Jurkat, Clone E6-1 (cell line): ENCODE results near the gene ANO10.
"Not testable (repeated sequence)": the region's sequence is repeated elsewhere in the genome, so short reads cannot be mapped to it uniquely, and the experiment has no call there.

Source experiments
- DNase-seq: peaks from one replicate; pipeline ENCODE4 v3.0.0-alpha.2; 2011; ENCODE audit warnings: low read depth, low spot score
- H3K4me3 ChIP-seq: 2 replicates; pipeline ENCODE4 v1.5.1; 2011; ENCODE audit warnings: mild to moderate bottlenecking, low read length, control low read depth, moderate library complexity

Gene ANO10

DNA sequence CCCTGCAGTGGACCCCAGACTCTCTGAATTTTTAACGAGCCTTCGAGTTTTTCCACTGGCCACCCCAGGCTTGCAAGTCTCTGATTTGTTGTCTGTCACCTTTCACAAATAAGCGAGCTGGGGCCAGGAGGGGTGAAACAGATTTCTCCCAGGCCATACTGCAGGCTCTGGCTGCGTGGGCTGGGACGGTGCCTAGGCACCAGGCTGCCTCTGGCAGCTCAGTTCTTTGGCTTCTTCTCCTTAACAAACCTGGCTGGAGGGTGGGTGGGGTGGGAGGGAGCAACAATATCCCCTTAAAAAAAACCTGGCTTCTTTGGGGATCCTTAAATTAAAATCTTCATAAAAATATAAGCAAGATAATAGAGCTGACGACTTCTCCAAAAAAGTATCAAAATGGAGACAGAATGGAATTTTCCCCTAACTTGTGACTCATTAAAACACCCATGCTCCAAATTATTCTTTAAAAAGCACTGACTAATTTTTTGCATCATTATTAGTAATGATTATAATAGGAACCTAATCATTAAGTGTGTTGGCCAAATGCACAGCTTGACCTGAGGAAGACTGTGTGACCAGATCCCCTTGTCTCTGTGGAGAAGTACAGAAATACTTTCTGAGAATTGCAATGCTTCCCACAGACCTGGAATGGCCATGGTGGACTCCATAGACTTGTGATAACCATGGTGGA lies 251.4 kb downstream of the ANO10 start:
- no peak overlapping the region for H3K4me3 ChIP-seq
- no peak for DNase-seq

DNA sequence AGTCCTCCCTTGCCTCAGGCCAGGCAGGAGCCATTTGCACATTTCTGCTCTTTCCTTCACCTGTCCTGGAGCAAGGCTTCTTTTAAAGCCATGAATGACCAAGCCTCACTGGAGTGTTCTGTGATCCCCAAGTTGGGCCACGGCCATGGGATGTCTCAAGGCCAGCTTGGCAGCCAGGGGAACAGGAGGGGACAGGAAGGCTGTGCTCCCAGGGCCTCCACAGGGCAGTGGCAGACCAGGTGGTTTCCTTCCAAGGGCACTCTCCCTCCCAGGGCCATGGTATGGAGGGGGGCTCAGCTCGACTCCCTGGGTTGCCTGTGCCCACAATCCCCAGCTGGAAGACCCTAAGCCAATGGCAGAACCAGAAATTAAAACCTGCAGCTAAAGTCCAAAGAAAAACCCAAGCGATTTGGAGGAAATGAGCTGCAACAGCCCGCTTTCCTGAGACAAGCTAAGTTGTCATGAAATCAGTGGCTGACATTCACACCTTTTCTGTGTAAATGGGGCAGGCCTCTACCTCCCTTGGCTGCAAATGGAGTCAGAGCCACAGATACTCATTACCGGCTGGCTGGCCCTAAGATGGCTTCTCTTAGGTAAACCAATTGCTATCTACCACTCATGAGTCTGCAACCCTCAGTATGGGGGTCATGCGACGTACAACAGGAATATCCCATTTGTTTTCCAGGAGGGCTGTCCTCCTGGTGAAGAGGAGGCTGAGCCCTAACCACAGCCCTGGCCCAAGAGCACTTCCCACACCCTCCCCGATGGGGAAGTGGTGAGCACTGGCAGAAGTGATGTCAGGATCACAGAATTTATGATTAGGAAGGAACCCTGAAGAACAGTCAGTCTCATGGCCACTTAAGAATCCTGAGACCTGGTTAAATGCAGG lies 252.2 kb downstream of the ANO10 start:
- DNase-seq: no peak
- H3K4me3 ChIP-seq: no peak overlapping the region

DNA sequence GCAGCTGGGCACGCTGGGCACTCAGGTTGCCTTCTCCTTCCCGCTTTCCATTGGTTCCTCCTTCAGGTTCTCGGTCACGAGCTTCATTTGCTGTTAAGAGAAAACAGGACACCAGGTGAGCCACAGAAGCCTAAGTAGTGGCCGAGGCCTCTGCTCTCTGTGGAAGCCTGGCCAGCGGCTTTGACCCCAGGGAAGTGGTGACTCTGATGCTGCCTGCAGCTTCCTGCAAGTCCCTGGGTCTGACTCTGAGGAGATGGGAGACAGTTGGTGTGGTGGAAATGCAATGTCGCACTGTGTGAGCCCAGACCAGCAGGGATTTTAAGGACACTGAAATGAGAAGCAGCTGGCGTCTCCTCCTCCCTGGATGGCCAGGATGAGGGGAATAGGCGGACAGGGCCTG lies 254.9 kb downstream of the ANO10 start:
- no peak for DNase-seq
- H3K4me3 ChIP-seq: no peak overlapping the region

DNA sequence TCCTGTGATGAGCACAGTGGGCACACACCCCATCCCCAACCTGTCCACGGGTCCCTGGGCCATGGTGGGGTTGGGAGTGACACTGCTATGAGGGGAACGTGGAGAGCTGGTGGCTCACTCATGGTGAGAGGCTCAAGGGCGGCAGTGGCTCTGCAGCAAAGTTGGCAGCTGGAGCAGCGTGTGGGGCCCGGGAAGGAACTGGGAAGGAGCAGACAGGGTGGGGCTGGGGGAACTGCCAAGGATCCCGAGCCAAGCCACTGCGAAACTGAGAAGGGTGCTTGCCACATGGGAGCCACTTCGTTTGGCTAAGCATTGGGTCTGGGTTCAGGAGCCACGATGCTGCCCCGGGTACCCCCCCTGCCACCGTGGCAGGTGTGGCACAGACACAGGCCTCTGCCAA lies 255.3 kb downstream of the ANO10 start:
- no peak overlapping the region for H3K4me3 ChIP-seq
- no peak for DNase-seq

DNA sequence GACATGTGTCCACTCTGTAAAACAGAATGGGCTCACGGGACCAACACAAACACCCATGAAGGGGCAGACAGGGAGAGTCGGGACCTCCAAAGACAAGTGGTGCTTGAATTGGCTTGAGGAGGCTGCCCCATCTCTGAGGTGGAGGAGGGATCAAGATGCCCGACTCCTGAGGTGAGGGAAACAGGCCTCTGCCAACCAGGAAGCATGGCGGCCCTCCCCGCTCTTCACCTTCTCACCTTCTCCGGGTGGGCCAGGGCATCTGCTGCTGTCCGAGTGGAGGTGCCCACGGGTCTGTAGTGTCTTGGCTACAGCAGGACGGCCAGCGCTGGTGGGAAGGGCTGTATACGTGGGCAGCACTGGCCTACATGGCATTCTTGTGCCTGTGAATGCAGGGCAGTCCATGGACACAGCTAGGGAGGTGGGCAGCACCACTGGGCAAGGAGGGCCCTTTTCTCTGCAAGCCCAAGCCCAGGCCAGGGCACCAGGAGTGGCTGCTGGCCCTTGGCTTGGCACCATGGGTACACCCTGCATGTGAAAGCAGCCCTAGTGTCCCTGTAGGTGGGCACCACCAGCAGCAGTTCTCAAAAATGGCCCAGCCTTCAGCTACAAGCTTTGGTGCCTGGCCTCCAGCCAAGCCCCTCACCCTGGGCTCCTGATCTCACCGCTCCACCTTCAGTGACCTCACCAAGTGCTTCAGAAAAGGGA lies 256.1 kb downstream of the ANO10 start:
- DNase-seq: no peak
- no peak overlapping the region for H3K4me3 ChIP-seq

DNA sequence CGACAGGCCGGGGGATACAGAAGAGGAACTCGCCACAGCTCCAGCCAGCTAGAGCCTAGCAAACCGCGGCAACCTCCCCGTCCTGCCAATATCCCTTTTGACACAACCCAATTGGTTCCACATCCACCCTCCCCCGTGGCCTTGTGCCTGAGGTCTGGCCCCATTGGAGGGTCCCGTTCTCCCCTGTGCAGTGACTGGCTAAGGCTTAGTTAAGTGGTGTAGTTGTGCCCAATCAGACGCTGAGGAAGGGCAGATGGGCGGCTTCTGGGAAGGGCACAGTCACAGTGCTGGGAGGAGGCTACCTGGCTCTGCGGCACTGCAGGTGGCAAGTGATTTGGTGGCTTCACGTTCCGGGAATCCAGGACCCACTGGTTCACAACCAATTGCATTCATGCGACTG lies 256.9 kb downstream of the ANO10 start:
- no peak for DNase-seq
- no peak overlapping the region for H3K4me3 ChIP-seq

DNA sequence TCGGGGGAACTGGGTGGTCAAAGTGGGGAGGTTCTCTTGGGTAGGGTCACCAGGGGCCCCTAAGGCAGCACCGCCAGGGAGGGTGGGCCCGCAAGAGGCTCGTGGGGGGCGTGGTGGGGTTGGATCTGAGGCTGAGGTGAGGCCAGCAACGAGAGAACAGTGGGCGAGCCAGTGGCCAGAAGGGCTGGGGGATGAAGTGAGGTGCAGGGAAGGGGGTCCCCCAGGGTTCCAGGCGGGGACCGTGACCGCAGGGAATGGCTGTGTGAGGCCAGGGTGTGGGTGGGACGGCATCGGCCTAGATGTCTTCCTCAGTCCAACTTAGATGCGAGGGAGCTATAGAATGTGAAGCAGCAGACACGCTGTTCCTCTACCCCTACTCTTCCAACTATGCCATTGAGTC lies 257.3 kb downstream of the ANO10 start:
- no peak overlapping the region for H3K4me3 ChIP-seq
- no peak for DNase-seq

DNA sequence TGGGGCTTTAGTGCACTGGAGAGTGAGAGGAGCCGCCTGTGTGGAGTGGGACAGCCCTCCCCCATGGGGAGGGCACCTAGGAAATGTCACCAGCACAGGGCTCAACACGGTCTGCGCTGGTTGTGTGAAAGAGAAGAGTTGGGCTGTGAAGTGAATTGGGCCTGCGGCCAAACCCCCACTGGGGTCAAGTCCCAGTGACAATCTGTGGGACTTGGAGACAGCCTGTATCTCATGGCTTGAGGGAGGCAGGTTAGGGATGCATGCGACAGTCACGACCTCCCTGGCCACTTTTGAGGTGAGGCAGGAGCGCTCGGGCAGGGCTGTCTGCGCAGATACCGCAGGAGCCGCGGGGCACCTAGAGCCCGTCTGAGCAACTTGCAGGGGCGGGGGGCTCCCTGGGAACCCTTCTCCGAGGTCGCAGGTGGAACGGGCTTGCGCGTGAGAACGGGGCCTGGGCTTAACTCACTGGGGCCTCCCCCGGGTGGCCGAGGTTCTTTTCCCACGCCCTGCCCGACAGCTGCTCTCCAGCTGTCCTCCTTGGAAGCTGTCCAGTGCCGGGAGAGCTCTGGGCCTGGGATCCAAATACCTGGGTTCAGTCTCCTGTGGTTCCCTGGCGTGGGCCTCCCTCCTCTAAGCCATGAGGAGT lies 258.1 kb downstream of the ANO10 start:
- no peak for DNase-seq
- no peak overlapping the region for H3K4me3 ChIP-seq

DNA sequence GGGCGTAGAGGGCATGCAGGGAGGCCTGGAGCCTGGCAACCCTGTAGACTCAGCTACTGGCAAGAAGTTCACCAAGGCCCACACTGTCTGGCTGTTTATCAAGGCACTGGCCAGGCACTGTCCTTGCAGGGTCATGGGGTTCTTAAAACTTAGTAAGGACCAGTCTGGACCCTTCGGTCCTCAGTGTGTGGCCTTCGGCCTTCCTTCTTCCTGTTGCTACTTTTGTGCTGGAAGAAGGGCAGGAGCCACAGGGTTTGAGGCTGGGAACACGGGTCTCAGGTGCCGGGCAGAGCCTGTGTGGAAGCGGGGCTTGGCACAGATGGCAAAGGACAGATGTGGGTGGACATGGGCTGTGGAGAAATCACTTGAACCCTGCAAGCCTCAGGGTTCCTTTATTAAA lies 258.9 kb downstream of the ANO10 start:
- no peak for DNase-seq

DNA sequence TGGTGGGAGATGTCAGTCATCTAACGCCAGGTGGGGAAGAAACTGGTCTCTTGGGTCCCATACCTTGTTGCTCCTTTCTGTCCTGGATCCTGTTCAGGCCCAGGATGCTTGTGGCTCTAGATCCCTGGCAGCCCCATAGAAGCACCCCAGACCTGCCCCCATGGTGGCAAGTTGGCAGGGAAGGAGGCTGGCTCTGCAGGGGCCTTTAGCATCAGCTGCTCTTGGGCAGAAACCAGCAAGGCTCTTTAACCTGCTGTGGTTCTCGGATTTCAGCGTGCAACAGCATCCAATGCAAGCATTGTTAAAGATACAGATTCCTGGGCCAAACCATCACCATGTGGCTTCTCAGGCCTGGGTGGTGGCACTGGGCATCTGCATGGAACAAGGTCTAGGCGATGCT lies 259.6 kb downstream of the ANO10 start:
- no peak overlapping the region for H3K4me3 ChIP-seq
- no peak for DNase-seq

More for the DNA sequence above, 258.9 kb downstream of the ANO10 start:
- H3K4me3 ChIP-seq: no peak overlapping the region

DNA sequence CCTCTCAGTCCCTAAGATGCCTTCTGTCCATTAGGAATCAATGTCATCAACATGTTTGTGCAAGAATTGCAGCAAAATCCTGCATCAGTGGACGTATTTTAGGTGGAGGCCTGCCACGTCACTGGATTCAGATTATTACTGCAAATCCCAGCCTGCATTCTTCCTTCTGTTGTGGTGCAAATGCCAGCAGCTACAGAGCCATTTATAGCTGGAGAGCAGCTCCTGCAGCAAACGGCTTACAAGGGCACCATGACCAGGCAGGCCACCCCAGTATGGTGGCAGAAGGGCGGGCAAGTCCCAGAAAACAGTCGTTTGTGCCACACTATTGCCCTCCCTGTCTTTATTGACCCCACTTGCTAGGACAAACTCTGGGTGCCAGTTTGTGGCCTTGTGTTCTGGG lies 260.7 kb downstream of the ANO10 start:
- H3K4me3 ChIP-seq: no peak overlapping the region
- DNase-seq: no peak

DNA sequence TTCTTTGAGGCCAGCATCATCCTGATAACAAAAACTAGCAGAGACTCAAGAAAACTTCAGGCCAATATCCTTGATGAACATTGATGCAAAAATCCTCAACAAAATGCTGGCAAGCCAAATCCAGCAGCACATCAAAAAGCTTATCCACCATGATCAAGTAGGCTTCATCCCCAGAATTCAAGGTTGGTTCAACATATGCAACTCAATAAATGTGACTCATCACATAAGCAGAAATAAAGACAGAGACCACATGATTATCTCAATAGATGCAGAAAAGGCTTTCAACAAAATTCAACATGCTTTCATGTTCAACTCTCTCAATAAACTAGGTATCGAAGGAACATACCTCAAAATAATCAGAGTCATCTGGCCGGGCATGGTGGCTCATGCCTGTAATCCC lies 265.8 kb downstream of the ANO10 start:
- not testable (repeated sequence) for DNase-seq, H3K4me3 ChIP-seq

DNA sequence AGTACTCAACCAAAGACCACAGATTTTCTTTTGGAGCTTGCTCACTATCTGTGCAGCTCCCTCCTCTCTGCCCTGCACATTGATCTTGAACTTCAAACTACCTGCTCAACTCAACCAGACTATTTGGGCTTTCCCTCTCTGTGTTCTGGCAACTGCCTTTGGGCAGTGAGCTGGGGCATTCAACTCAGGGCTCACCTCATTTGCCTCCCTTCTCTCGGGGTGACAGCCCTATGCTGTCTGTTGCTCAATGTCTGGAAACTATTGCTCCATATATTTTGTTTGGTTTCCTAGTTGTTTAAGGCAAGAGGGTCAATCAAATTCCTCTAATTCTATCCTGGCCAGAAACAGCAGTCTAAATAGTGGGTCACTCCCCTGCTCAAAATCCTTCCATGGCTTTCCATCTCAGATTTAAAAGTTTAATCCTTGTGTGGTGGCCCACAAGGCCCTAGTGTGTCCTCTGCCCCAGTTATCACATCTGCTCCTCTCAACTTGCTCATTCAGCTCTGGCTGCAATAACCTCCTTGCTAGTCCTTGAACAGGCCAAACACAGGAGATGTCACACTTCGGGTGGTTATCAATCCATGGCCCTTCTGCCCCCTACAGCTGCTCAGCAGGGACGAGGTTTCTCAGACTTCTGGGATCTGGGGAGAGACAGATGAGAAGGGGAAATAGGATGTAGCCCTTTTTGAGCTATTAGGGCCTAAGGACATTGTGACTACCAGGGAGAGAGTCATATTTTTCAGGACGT lies 267.7 kb downstream of the ANO10 start:
- H3K4me3 ChIP-seq: no peak overlapping the region
- no peak for DNase-seq

DNA sequence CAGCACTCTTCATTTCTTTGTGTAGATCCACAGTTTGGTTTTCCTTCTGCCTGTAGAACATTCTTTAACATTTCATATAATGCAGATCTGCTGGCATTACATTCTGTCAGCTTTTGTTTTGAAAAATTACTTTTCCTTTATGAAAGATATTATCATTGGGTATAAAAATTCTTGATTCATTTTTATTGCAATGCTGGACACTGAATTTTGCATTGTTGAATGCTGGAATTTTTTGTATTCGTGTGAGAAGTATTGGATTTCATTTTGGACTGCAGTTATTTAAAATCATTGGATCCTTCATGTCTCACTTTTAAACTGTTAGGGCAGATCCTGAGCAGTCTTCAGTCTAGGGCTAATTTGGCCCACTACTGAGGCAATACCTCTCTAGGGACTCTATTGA lies 268.4 kb downstream of the ANO10 start:
- no peak overlapping the region for H3K4me3 ChIP-seq
- no peak for DNase-seq

DNA sequence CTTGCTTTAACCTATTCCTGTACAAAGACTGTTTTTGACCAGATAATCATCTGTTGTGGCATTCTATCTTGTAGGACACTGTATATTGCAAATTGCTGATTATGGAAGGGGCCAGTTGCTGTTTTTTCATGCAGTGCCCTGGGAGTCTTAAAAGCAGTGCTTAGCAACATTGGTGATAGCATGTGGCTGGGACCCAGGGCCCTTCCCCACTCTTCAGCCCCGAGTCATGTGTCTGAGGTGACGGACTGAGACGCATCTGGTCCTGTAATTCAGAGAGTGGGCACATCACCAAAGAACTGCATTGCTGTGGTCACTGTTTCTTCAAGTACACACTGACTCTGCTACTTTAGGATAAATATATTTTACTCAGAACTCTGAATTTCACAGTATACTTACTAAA lies 272.1 kb downstream of the ANO10 start:
- no peak overlapping the region for H3K4me3 ChIP-seq
- DNase-seq: no peak

DNA sequence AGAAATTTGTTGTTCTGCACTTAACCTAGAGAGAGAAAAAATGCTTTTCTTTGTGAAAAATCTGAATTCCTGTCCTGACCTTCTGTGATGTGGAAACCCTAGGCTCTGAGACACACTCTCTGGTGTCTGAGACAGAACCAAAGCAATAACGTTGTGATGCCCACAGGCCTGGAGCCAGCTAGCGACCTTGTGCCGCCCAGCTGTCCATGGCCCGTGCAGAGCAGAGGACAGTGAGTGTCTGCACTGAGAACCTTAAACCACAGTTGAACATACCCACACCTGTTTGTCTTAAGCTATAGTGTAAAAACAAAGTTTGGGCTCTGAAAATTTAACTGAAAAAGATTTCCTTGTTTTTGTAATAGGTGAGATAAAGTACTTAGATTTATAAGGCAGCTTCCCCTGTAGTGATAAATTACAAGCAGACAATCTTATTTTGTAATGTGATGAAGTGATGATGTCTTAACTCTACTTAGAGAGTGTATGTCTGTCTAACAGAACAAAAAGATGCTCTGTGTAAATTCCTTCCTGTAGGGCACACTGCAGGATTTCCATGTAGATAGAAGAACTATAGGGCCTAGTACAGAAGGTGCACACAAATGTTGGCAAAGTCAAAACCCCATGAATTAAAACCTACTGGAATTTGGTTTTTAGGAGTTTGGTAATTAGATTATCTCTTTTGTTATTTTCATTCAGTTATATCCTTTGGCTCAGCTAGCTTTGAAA lies 272.8 kb downstream of the ANO10 start:
- DNase-seq: no peak
- no peak overlapping the region for H3K4me3 ChIP-seq

DNA sequence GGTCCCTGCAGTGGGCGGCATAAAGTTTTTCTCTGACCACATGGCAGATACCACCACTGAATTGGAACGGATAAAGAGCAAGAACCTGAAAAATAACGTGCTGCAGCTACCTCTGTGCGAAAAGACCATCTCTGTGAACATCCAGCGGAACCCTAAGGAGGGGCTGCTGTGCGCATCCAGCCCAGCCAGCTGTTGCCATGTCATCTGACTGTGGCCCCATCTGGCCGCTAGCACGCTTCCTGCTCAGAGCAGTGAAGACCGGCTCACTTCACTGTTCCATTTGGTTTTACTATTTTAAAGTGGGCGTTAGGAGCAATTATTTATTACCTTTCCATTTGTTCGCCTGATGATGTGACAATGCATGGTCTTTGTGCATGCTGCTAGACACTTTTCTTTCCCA lies 273.5 kb downstream of the ANO10 start:
- DNase-seq: no peak
- H3K4me3 ChIP-seq: no peak overlapping the region

DNA sequence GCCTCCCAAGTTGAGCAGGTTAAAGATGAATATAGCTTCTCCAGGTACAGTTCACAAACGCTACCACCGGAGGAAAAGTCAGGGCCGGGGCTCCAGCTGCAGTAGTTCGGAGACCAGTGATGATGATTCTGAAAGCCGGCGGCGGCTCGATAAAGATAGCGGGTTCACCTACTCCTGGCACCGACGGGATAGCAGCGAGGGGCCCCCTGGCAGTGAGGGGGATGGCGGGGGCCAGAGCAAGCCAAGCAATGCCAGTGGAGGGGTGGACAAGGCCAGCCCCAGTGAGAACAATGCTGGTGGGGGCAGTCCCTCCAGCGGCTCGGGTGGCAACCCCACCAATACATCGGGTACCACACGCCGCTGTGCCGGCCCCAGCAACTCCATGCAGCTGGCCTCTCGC lies 274.0 kb downstream of the ANO10 start:
- no peak overlapping the region for H3K4me3 ChIP-seq
- DNase-seq: no peak
